Erythroblast (primary cell): Measurements from ENCODE around the gene PPP1R14C.

ENCODE experiments used
- GATA1 ChIP-seq: IDR thresholded peaks from 2 replicates; pipeline ENCODE4 v1.6.1; 2011; ENCODE audit warnings: low read depth, mild to moderate bottlenecking, control low read depth, low read length, moderate library complexity
- POLR2A ChIP-seq: IDR thresholded peaks from 2 replicates; pipeline ENCODE4 v1.6.1; 2011; ENCODE audit warnings: mild to moderate bottlenecking, low read length

DNA sequence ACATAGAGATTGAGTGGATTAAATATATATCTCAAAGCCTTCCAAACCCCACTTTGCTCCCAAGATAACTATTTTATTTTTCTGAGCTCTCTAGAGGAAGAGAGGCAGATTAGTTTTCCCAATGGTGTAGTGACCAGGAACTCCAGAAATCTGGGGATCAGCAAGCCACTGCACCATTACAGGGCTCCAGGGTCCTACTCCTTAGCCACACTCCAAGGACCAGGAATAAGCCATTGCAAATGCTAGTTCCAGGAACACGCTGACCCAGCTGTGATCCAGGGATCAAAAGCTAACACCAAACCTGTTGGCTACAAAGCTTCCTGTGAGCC is 128.3 kb downstream of the PPP1R14C start:
- TF ChIP-seq POLR2A (no peak), GATA1 (no peak)
